ENCODE measurements around the gene KCNA1.

Gene KCNA1

DNA sequence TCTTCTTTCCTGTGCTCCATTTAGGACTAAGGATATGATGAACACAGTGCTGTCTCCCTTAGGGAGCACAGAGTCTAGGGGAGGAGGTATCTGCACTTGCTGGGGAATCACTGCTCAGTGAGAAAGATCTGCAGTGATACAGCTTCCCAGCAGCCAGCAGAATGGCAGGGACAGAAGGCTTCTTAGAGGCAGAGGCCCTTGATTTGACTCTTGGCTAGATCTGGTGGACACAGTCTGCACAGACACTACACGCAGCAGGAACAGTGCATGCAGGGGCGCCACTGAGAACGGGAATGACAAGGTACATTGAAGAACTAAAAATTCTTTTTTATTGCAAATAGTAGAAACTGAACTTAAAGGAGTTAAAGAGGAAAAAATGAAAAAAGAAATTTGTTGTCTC lies 51.6 kb downstream of the KCNA1 start:
- DNase-seq = no peak

GRCh38 chr12:4962539-4963486 lies 53.1 kb downstream of the KCNA1 start:
- DNase-seq = no peak

All from activated CD4-positive, alpha-beta T cell treated with anti-CD3 and anti-CD28 coated beads, Interleukin-2, amount 50 U/mL, for 48 hours (primary cell).